Cardiac septum (tissue), 1 donor: ENCODE results near the gene KCNMA1. TPM values are rescaled to one million over a fixed set of nuclear protein-coding genes. Genes with fewer than 3 reads are reported as not detected.

Source experiments
- DNase-seq: peaks from one replicate; pipeline ENCODE4 v3.0.0-alpha.2; 2020; ENCODE audit warnings: low spot score
- intact Hi-C: fragments of 100-400 bp; cut with DNase I; formaldehyde crosslinking; loops from one replicate; pipeline ENCODE4 v1.14.0; 2022
- total RNA-seq: library from RNA; stranded (reverse); fragmentation: NEBNext Ultra II Directional; extraction: Animal tissue kit (Norgen Biotek cat#: 25700); gene quantifications from one replicate; pipeline ENCODE4 v1.2.1, GENCODE V29; 2021
- donor health status: DM: no; HTN: no; CAD: no.

KCNMA1 gene
- total RNA-seq, 1 donor from 2014 or later: 2.0 TPM

GRCh38 chr10:77049146-77049545 is 588.5 kb downstream of the KCNMA1 start:
- DNase-seq: no peak
- intact Hi-C loops: no loop called here

GRCh38 chr10:77045085-77045484 is 592.5 kb downstream of the KCNMA1 start:
- intact Hi-C loops: no loop called here

GRCh38 chr10:77043420-77043763 is 594.2 kb downstream of the KCNMA1 start:
- no peak for DNase-seq
- intact Hi-C loops: no loop called here

More at GRCh38 chr10:77045085-77045484, 592.5 kb downstream of the KCNMA1 start:
- no peak for DNase-seq

GRCh38 chr10:77042706-77043419 is 594.7 kb downstream of the KCNMA1 start:
- no peak for DNase-seq
- intact Hi-C loops: no loop called here

- DNase-seq: no peak
These were observed 595.9 kb downstream of the KCNMA1 start for GRCh38 chr10:77041636-77042258.

GRCh38 chr10:77038407-77038806 is 599.2 kb downstream of the KCNMA1 start:
- no peak for DNase-seq
- intact Hi-C loops: no loop called here

More at GRCh38 chr10:77041636-77042258, 595.9 kb downstream of the KCNMA1 start:
- intact Hi-C loops: no loop called here

- intact Hi-C loops: no loop called here
- DNase-seq: no peak
These were observed 599.7 kb downstream of the KCNMA1 start for GRCh38 chr10:77037735-77038403.

GRCh38 chr10:77036993-77037734 is 600.4 kb downstream of the KCNMA1 start:
- no peak for DNase-seq

GRCh38 chr10:77036276-77036675 is 601.3 kb downstream of the KCNMA1 start:
- intact Hi-C loops: no loop called here

More at GRCh38 chr10:77036993-77037734, 600.4 kb downstream of the KCNMA1 start:
- intact Hi-C loops: no loop called here

GRCh38 chr10:77034795-77035194 is 602.8 kb downstream of the KCNMA1 start:
- intact Hi-C loops: no loop called here
- no peak for DNase-seq

More at GRCh38 chr10:77036276-77036675, 601.3 kb downstream of the KCNMA1 start:
- no peak for DNase-seq

GRCh38 chr10:77034240-77034639 is 603.4 kb downstream of the KCNMA1 start:
- intact Hi-C loops: no loop called here
- no peak for DNase-seq

GRCh38 chr10:77032188-77032570 is 605.4 kb downstream of the KCNMA1 start:
- DNase-seq: no peak
- intact Hi-C loops: no loop called here

- intact Hi-C loops: no loop called here
These were observed 605.9 kb downstream of the KCNMA1 start for GRCh38 chr10:77031531-77032187.

GRCh38 chr10:77030974-77031373 is 606.6 kb downstream of the KCNMA1 start:
- intact Hi-C loops: no loop called here
- DNase-seq: no peak

More at GRCh38 chr10:77031531-77032187, 605.9 kb downstream of the KCNMA1 start:
- no peak for DNase-seq

- intact Hi-C loops: no loop called here
- DNase-seq: no peak
These were observed 607.6 kb downstream of the KCNMA1 start for GRCh38 chr10:77029777-77030717.

- intact Hi-C loops: no loop called here
- no peak for DNase-seq
These were observed 609.6 kb downstream of the KCNMA1 start for GRCh38 chr10:77028042-77028441.

- no peak for DNase-seq
- intact Hi-C loops: no loop called here
These were observed 610.0 kb downstream of the KCNMA1 start for GRCh38 chr10:77027576-77027975.

GRCh38 chr10:77027141-77027540 is 610.5 kb downstream of the KCNMA1 start:
- DNase-seq: no peak
- intact Hi-C loops: no loop called here
